CD4-positive, alpha-beta T cell treated with Interleukin-2 at 100 ng/mL for 4 hours (primary cell): ENCODE data around the gene TMEM52.

Experiments used
- DNase-seq: peaks from one replicate; pipeline ENCODE4 v3.0.0-alpha.2; 2020; ENCODE audit warnings: low spot score

Gene TMEM52

GRCh38 chr1:1926886-1927660 lies 8.0 kb upstream of the TMEM52 start:
- DNase-seq, result no peak

- DNase-seq, result no peak
Observed at GRCh38 chr1:1926346-1926811, 7.3 kb upstream of the TMEM52 start.

- DNase-seq, result no peak
Observed at GRCh38 chr1:1925437-1926345, 6.6 kb upstream of the TMEM52 start.

- DNase-seq, result no peak
Observed at GRCh38 chr1:1924849-1925248, 5.8 kb upstream of the TMEM52 start.

- no peak for DNase-seq
Observed at GRCh38 chr1:1924386-1924785, 5.3 kb upstream of the TMEM52 start.

GRCh38 chr1:1922956-1923833 lies 4.1 kb upstream of the TMEM52 start:
- no peak for DNase-seq

- DNase-seq, result no peak
Observed at GRCh38 chr1:1922702-1922955, 3.5 kb upstream of the TMEM52 start.

GRCh38 chr1:1921901-1922701 lies 3.0 kb upstream of the TMEM52 start:
- no peak for DNase-seq

GRCh38 chr1:1921459-1921862 lies 2.4 kb upstream of the TMEM52 start:
- DNase-seq, result no peak

- no peak for DNase-seq
Observed at GRCh38 chr1:1920608-1921458, 1.8 kb upstream of the TMEM52 start.

GRCh38 chr1:1920057-1920607 lies 1.1 kb upstream of the TMEM52 start:
- DNase-seq, result no peak

GRCh38 chr1:1919304-1920056 lies 401 bp upstream of the TMEM52 start:
- DNase-seq, result peak; percentile 99

- DNase-seq, result no peak
Observed at GRCh38 chr1:1917995-1918900, 831 bp downstream of the TMEM52 start.

GRCh38 chr1:1917304-1917976 lies 1.6 kb downstream of the TMEM52 start:
- DNase-seq, result no peak

- DNase-seq, result no peak
Observed at GRCh38 chr1:1916851-1917251, 2.2 kb downstream of the TMEM52 start.

GRCh38 chr1:1915911-1916840 lies 2.9 kb downstream of the TMEM52 start:
- no peak for DNase-seq
